GM12878 (cell line): ENCODE results near the gene ANO4. TPM values are rescaled to one million over a fixed set of nuclear protein-coding genes. Genes with fewer than 3 reads are reported as not detected.

Experiments used
- ATAC-seq: fragments of 200-7000 bp; cut with Tn5 transposase; 3 replicates; pipeline ENCODE4 v1.9.1; 2020; ENCODE audit warnings: mild to moderate bottlenecking, moderate library complexity
- BruUV-seq: library from RNA; stranded (reverse); fragments of 400-500 nt; replicated peaks from 2 replicates; lab custom pipeline; 2021; lab: Mats Ljungman, UMichigan
- CTCF ChIA-PET: fragments of 300-600 bp; sonication (Branson Sonifier 250); formaldehyde crosslinking; extraction: SDS; loops from one replicate; lab custom pipeline; 2021; ENCODE audit warnings: inconsistent platforms; lab: Yijun Ruan, JAX
- POLR2A ChIA-PET: fragments of 350-600 bp; formaldehyde crosslinking; extraction: SDS; loops from one replicate; lab custom pipeline; 2021; ENCODE audit warnings: inconsistent platforms; lab: Charles Lee
- RAD21 ChIA-PET: fragments of 300-600 bp; sonication (Branson Sonifier 250); formaldehyde crosslinking; loops from one replicate; lab custom pipeline; 2023; ENCODE audit warnings: antibody characterized with exemption; ENCODE audit not compliant: unreplicated experiment; lab: Charles Lee
- SMC1A ChIA-PET: fragments of 300-600 bp; sonication (Branson Sonifier 250); formaldehyde crosslinking; loops from one replicate; lab custom pipeline; 2023; ENCODE audit not compliant: unreplicated experiment, uncharacterized antibody; lab: Charles Lee
- DNase-seq: peaks from one replicate; pipeline ENCODE4 v3.0.0-alpha.2; 2011; ENCODE audit warnings: low read depth, low spot score
- FAIRE-seq: peaks from 3 replicates; lab custom pipeline; 2011; peaks lifted over from hg19 to GRCh38; lab: Jason Lieb, UNC
- H2AFZ ChIP-seq: 2 replicates; pipeline ENCODE4 v1.6.0; 2011; ENCODE audit warnings: low read depth, low read length, control low read depth; ENCODE audit not compliant: control insufficient read depth
- H3K27ac ChIP-seq: 2 replicates; pipeline ENCODE4 v1.5.1; 2011; ENCODE audit warnings: control low read depth; ENCODE audit not compliant: control insufficient read depth, insufficient read depth
- H3K27me3 ChIP-seq, 2 experiments: replicated peaks in 1 of 2; 2 replicates each; pipeline versions ENCODE4 v1.6.0 to v1.6.1; 2011; ENCODE audit warnings: low read length in 1 of 2; ENCODE audit not compliant: control insufficient read depth in 2 of 2, insufficient read depth in 2 of 2
- H3K36me3 ChIP-seq, 2 experiments: 2 replicates each; pipeline ENCODE4 v1.5.1; 2011; ENCODE audit warnings: low read length in 1 of 2; ENCODE audit not compliant: control insufficient read depth in 2 of 2, insufficient read depth in 2 of 2
- H3K4me1 ChIP-seq: 2 replicates; pipeline ENCODE4 v1.6.1; 2011; ENCODE audit warnings: mild to moderate bottlenecking, low read length, moderate library complexity, mixed read lengths; ENCODE audit not compliant: control insufficient read depth, insufficient read depth
- H3K4me2 ChIP-seq: 2 replicates; pipeline ENCODE4 v1.6.0; 2011; ENCODE audit warnings: control low read depth; ENCODE audit not compliant: control insufficient read depth, insufficient read depth
- H3K4me3 ChIP-seq: fragments of 200-600 bp; sonication (generic); 2 replicates; pipeline ENCODE4 v1.5.1; 2016
- H3K79me2 ChIP-seq: 2 replicates; pipeline ENCODE4 v1.6.0; 2011; ENCODE audit warnings: low read length; ENCODE audit not compliant: control insufficient read depth, insufficient read depth
- H3K9ac ChIP-seq: 2 replicates; pipeline ENCODE4 v1.8.0; 2011; ENCODE audit warnings: low read length, control low read depth, mixed read lengths; ENCODE audit not compliant: control insufficient read depth, insufficient read depth
- H3K9me3 ChIP-seq: replicated peaks from 3 replicates; pipeline ENCODE4 v1.5.1; 2011; ENCODE audit warnings: mild to moderate bottlenecking, low read length; ENCODE audit not compliant: control insufficient read depth, insufficient read depth
- H4K20me1 ChIP-seq: 2 replicates; pipeline ENCODE4 v1.6.0; 2011; ENCODE audit not compliant: control insufficient read depth, insufficient read depth
- BHLHE40 ChIP-seq, 2 experiments: fragments of 450-650 bp in 1 of 2; IDR thresholded peaks; 2 replicates each; pipeline ENCODE4 v1.6.1; 2011 to 2017; ENCODE audit warnings: low read depth in 2 of 2, borderline replicate concordance in 1 of 2, improper control_type of control experiment in 1 of 2, low read length in 1 of 2, mild to moderate bottlenecking in 1 of 2
- CBX5 ChIP-seq: sonication (generic); IDR thresholded peaks from 2 replicates; pipeline ENCODE4 v1.6.1; 2016; ENCODE audit warnings: low read depth, moderate library complexity, mild to moderate bottlenecking, inconsistent platforms
- E2F8 ChIP-seq: fragments of 450-650 bp; IDR thresholded peaks from 2 replicates; pipeline ENCODE4 v1.6.1; 2018; ENCODE audit warnings: mild to moderate bottlenecking, low read depth, moderate library complexity; ENCODE audit not compliant: partially characterized antibody
- IRF3 ChIP-seq: fragments of 450-650 bp; IDR thresholded peaks from 2 replicates; pipeline ENCODE4 v1.6.1; 2014; ENCODE audit warnings: mild to moderate bottlenecking
- KAT2A ChIP-seq: conservative IDR thresholded peaks from 2 replicates; pipeline ENCODE4 v1.6.1; 2011; ENCODE audit warnings: low read depth, low read length; ENCODE audit not compliant: control insufficient read depth
- MEF2A ChIP-seq: IDR thresholded peaks from 2 replicates; pipeline ENCODE4 v1.6.1; 2011; ENCODE audit warnings: low read depth, mild to moderate bottlenecking, low read length, moderate library complexity; ENCODE audit not compliant: insufficient read depth
- MYB ChIP-seq: fragments of 150-350 bp; IDR thresholded peaks from 2 replicates; pipeline ENCODE4 v1.6.1; 2014; ENCODE audit warnings: mild to moderate bottlenecking, low read depth, low read length, borderline replicate concordance
- NBN ChIP-seq: fragments of 450-650 bp; IDR thresholded peaks from 2 replicates; pipeline ENCODE4 v1.6.1; 2016
- NFYB ChIP-seq: IDR thresholded peaks from 2 replicates; pipeline ENCODE4 v1.6.1; 2011; ENCODE audit warnings: low read depth, mild to moderate bottlenecking, low read length, improper control_type of control experiment, moderate library complexity; ENCODE audit not compliant: insufficient read depth
- NKRF ChIP-seq: fragments of 450-650 bp; conservative IDR thresholded peaks from 2 replicates; pipeline ENCODE4 v1.6.1; 2017; ENCODE audit warnings: mild to moderate bottlenecking, moderate library complexity
- PAX5 ChIP-seq: IDR thresholded peaks from 2 replicates; pipeline ENCODE4 v1.6.1; 2011; ENCODE audit warnings: low read depth, low read length, borderline replicate concordance
- POU2F2 ChIP-seq: IDR thresholded peaks from 3 replicates; pipeline ENCODE4 v1.6.1; 2011; ENCODE audit warnings: low read depth, mild to moderate bottlenecking, low read length, borderline replicate concordance
- RFX5 ChIP-seq: IDR thresholded peaks from 2 replicates; pipeline ENCODE4 v1.6.1; 2011; ENCODE audit warnings: low read depth, low read length, improper control_type of control experiment
- SRF ChIP-seq, 2 experiments: IDR thresholded peaks; 2 replicates each; pipeline ENCODE4 v1.6.1; 2011; ENCODE audit warnings: low read depth in 2 of 2, low read length in 2 of 2, mild to moderate bottlenecking in 1 of 2, moderate library complexity in 1 of 2
- SUZ12 ChIP-seq: fragments of 200-600 bp; sonication (generic); IDR thresholded peaks from one replicate; pipeline ENCODE4 v1.6.1; 2018; ENCODE audit warnings: antibody characterized with exemption, mild to moderate bottlenecking; ENCODE audit not compliant: unreplicated experiment
- in situ Hi-C: fragments of 300-500 bp; cut with MboI; formaldehyde crosslinking; loops from 9 replicates; pipeline ENCODE4 v1.14.3; 2018; ENCODE audit warnings: mixed read lengths
- intact Hi-C: fragments of 100-400 bp; cut with micrococcal nuclease; formaldehyde crosslinking; loops from one replicate; pipeline ENCODE4 v1.14.2; 2022; ENCODE audit not compliant: unreplicated experiment
- polyA plus RNA-seq, 11 experiments: library from polyadenylated mRNA; depleted of rRNA in 4 of 11; unstranded in 6 of 11; stranded (reverse) in 5 of 11; fragments of >200 nt; fragmentation: Nextera tagmentation in 4 of 11; fragmentation: Illumina TruSeq in 1 of 11; extraction: Ambion mirVana in 4 of 11; extraction: Trizol in 1 of 11; gene quantifications; 1 replicate in 1 of 11; 2 replicates in 10 of 11; pipeline versions ENCODE4 v1.2.1 to v1.2.3, GENCODE V29; 2011 to 2016; ENCODE audit warnings: inconsistent platforms in 2 of 11, missing spikeins in 2 of 11, low read depth in 1 of 11
- total RNA-seq, 4 experiments: library from RNA; depleted of rRNA in 3 of 4; stranded (reverse); fragments of >200 nt in 3 of 4; fragmentation: Illumina TruSeq in 1 of 4; extraction: Trizol in 1 of 4; gene quantifications; 2 replicates each; pipeline versions ENCODE4 v1.2.1 to v1.2.3, GENCODE V29; 2013 to 2021

ANO4 gene
- total and polyA plus RNA-seq, 10 of the 15 experiments (the other 5 are each of a cell fraction or from before 2014, with no cell fraction given) = not detected

DNA sequence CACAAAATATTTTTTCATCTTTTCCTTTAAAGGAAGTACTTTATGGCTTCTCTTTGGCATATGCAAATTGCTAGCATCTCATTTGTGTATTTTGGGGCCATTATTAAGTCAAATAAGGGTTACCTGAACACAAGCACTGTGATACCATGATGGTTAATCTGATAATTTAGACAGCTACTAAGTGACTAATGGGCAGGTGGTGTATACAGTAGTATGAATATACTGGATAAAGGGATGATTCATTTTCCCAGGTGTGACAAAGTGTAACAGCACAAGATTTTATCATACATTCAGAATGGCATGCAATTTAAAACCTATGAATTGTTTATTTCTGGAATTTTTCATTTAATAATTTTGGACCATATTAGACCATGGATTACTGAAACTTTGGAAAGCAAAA, 27.2 kb upstream of the ANO4 start:
- no peaks in the 10 kb centered on the region for H3K9me3 ChIP-seq
- ATAC-seq = no peak
- H4K20me1 ChIP-seq = no peaks in the 10 kb centered on the region
- ChIA-PET CTCF (no interaction called here), SMC1A (no interaction called here), RAD21 (no interaction called here), POLR2A (no interaction called here)
- H3K27me3 ChIP-seq = no peaks in the 10 kb centered on the region
- DNase-seq = no peak
- H3K9ac ChIP-seq = no peak overlapping the region
- no peak overlapping the region for H2AFZ ChIP-seq
- no peaks in the 10 kb centered on the region for H3K4me1 ChIP-seq
- H3K27ac ChIP-seq = no peak overlapping the region
- H3K4me2 ChIP-seq = no peak overlapping the region
- intact Hi-C loops = no loop called here
- H3K36me3 ChIP-seq = no peaks in the 10 kb centered on the region
- BruUV-seq = no TSS peak
- no peak for FAIRE-seq
- no peak overlapping the region for H3K4me3 ChIP-seq
- H3K79me2 ChIP-seq = no peaks in the 10 kb centered on the region
- in situ Hi-C loops = no loop called here
- TF ChIP-seq IRF3 (no peak), POU2F2 (no peak), NFYB (no peak), SUZ12 (no peak), RFX5 (no peak), KAT2A (no peak), SRF (IDR thresholded peaks at IDR 0.05; ENCODE audit: low read depth in 2 of 2, low read length in 2 of 2) (no peak), BHLHE40 (IDR thresholded peaks at IDR 0.05; ENCODE audit: borderline replicate concordance in 1 of 2, low read depth in 2 of 2, low read length in 1 of 2) (no peak), CBX5 (no peak), MYB (no peak), E2F8 (no peak), NBN (no peak), NKRF (no peak), MEF2A (no peak), PAX5 (no peak)
